ENCODE results near the gene TSC2. TPM values are rescaled to one million over a fixed set of nuclear protein-coding genes. Genes with fewer than 3 reads are reported as not detected.

Gene TSC2
- total and polyA plus RNA-seq, 2 donors (not counting 3 experiments of a cell fraction or from before 2014, with no cell fraction given) = 87.9 to 144 TPM

DNA sequence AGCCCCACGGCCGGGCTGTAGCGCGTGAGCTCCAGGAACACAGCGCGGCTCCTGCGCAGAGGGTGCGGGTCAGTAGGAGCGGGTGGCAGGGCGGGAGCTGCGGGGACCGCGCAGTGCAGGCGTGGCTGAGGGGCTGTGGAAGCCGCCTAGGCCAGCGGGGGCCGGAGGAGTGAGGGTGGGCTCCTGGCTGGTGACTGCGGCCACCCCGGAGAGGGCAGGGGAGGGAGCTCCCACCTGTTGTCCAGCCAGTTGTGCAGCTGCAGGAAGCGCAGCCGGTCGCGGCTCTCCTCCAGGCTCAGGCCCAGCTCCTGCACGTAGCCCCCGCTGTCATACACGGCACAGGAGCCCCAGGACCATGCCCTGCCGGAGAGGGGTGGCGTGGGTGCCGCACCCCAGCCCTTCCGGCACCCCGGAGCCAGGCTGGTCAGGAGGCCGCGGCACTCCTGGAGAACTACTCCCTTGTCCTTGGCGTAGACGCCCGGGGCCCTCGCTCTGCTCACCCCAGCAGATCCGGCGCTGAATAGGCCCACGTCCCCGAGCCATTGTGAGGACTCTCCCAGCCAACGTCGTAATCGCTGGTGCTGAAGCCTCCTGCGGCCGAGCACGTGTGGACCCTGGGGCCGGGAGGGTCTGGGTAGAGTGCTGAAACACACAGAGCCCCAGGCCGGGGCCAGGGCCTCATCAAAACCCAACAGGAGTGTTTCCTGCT is 43.9 kb downstream of the TSC2 start:
- Histone ChIP-seq H3K9me3 (replicated peaks; ENCODE audit: control insufficient read depth, insufficient read depth, low read length) (no peaks in the 10 kb centered on the region), H3K4me1 (ENCODE audit: control insufficient read depth, extremely low read depth, insufficient read depth, low read length) (peaks cover 5% of the 10 kb centered on the region), H3K27me3 (ENCODE audit: control insufficient read depth in 2 of 2, insufficient read depth in 2 of 2, low read length in 2 of 2) (no peaks in the 10 kb centered on the region), H3K79me2 (ENCODE audit: control insufficient read depth, insufficient read depth, low read length) (no peaks in the 10 kb centered on the region), H3K36me3 (ENCODE audit: control insufficient read depth in 2 of 2, extremely low read depth in 1 of 2, insufficient read depth in 2 of 2, low read length in 2 of 2) (peaks cover 6 to 25% of the 10 kb centered on the region in 2 experiments), H4K20me1 (replicated peaks; ENCODE audit: control insufficient read depth, extremely low read depth, insufficient read depth, low read length) (no peaks in the 10 kb centered on the region), H3K4me3 (replicated peaks in 1 of 3; ENCODE audit: insufficient read depth in 1 of 3, low read depth in 1 of 3, low read length in 3 of 3) (peak overlapping the region in 1 of 3 experiments; percentile 24), H3K4me2 (ENCODE audit: insufficient read depth, low read length) (peak overlapping the region; percentile 26), H3K27ac (ENCODE audit: insufficient read depth, low read depth, low read length) (no peak overlapping the region), H3K9ac (replicated peaks; ENCODE audit: extremely low read depth, insufficient read depth, low read length) (no peak overlapping the region), H3K9me1 (replicated peaks; ENCODE audit: control insufficient read depth, extremely low read depth, insufficient read depth, low read length) (no peaks in the 10 kb centered on the region), H2AFZ (ENCODE audit: low read depth, low read length) (peak overlapping the region; percentile 19)
- BruUV-seq (replicated peaks) = no TSS peak
- FAIRE-seq (no peak), DNase-seq (ENCODE audit: low read depth, low spot score) (no peak)
- peak; percentile 28 for TF ChIP-seq POLR2A (IDR thresholded peaks at IDR 0.05; ENCODE audit: low read depth, low read length)
- no peak for TF ChIP-seq GATA2 (IDR thresholded peaks at IDR 0.05; ENCODE audit: insufficient read depth, insufficient read length, low read depth, low read length)
- TF ChIP-seq FOS (IDR thresholded peaks at IDR 0.05; ENCODE audit: borderline replicate concordance, insufficient read depth, low read length) = no peak
- TF ChIP-seq, protein P1, sequence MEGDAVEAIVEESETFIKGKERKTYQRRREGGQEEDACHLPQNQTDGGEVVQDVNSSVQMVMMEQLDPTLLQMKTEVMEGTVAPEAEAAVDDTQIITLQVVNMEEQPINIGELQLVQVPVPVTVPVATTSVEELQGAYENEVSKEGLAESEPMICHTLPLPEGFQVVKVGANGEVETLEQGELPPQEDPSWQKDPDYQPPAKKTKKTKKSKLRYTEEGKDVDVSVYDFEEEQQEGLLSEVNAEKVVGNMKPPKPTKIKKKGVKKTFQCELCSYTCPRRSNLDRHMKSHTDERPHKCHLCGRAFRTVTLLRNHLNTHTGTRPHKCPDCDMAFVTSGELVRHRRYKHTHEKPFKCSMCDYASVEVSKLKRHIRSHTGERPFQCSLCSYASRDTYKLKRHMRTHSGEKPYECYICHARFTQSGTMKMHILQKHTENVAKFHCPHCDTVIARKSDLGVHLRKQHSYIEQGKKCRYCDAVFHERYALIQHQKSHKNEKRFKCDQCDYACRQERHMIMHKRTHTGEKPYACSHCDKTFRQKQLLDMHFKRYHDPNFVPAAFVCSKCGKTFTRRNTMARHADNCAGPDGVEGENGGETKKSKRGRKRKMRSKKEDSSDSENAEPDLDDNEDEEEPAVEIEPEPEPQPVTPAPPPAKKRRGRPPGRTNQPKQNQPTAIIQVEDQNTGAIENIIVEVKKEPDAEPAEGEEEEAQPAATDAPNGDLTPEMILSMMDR (IDR thresholded peaks at IDR 0.05; ENCODE audit: extremely low read depth in 1 of 2, insufficient read depth in 1 of 2, low read depth in 1 of 2, low read length in 2 of 2) = no peak
- TF ChIP-seq MYC (IDR thresholded peaks at IDR 0.05; ENCODE audit: low read depth, low read length) = no peak
- peak; percentile 36 for TF ChIP-seq POLR2AphosphoS5 (IDR thresholded peaks at IDR 0.05; ENCODE audit: insufficient read depth, low read depth, low read length)
- TF ChIP-seq, protein P2, sequence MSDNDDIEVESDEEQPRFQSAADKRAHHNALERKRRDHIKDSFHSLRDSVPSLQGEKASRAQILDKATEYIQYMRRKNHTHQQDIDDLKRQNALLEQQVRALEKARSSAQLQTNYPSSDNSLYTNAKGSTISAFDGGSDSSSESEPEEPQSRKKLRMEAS (IDR thresholded peaks at IDR 0.05; ENCODE audit: insufficient read depth, insufficient read length) = no peak
- no peak for TF ChIP-seq EZH2 (IDR thresholded peaks at IDR 0.05; ENCODE audit: borderline replicate concordance, low read depth, low read length, severe bottlenecking)
- TF ChIP-seq JUN (IDR thresholded peaks at IDR 0.05; ENCODE audit: borderline replicate concordance, insufficient read depth, insufficient read length, low read depth) = no peak
- ChIA-PET POLR2A (interaction anchor here (1.3 kb wide), 2 partner anchors 48 to 64 kb away, joined by 3 to 4 read pairs; partner anchors contain the start of gene TRAF7), CTCF (interaction anchor here (0.8 to 4.0 kb wide), 6 partner anchors 12 to 160 kb away, joined by 3 to 36 read pairs (median 4); partner anchors contain the start of gene ECI1)
- intact Hi-C loops (cut with micrococcal nuclease) (loop anchor here (2.0 kb wide), 1 partner anchor 69 kb away; no protein-coding TSS in a partner anchor), dilution Hi-C loops (cut with MboI; ENCODE audit: extremely low pct_ligation_motif_present, low sequenced_read_pairs) (no loop called here)

Measured in endothelial cell of umbilical vein (primary cell).